Esophagus muscularis mucosa (tissue), 4 donors: Measurements from ENCODE around the gene GADD45GIP1.

ENCODE experiments used
- EP300 ChIP-seq: sonication (generic); formaldehyde crosslinking; IDR thresholded peaks from one replicate; pipeline ENCODE4 v1.6.1; 2017; ENCODE audit warnings: antibody characterized with exemption
- POLR2A ChIP-seq: fragments of 450-650 bp; IDR thresholded peaks from one replicate; pipeline ENCODE4 v1.6.1; 2017; ENCODE audit warnings: antibody characterized with exemption, moderate library complexity, mild to moderate bottlenecking, low read depth
- POLR2AphosphoS5 ChIP-seq, 2 donors: sonication (generic); formaldehyde crosslinking; IDR thresholded peaks; one replicate each; pipeline ENCODE4 v1.6.1; 2017; ENCODE audit warnings: antibody characterized with exemption in 2 of 2
- TF ChIP-seq, protein P1 (sequence below), 3 experiments: fragments of 200-600 bp in 2 of 3; fragments of 450-650 bp in 1 of 3; sonication (generic) in 2 of 3; IDR thresholded peaks; one replicate each; pipeline ENCODE4 v1.5.1; 2017 to 2019; ENCODE audit warnings: antibody characterized with exemption in 3 of 3, mild to moderate bottlenecking in 2 of 3, moderate library complexity in 1 of 3

- TF ChIP-seq POLR2AphosphoS5 (IDR thresholded peaks at IDR 0.05) (no peak), POLR2A (no peak), EP300 (no peak)
- TF ChIP-seq, protein P1, sequence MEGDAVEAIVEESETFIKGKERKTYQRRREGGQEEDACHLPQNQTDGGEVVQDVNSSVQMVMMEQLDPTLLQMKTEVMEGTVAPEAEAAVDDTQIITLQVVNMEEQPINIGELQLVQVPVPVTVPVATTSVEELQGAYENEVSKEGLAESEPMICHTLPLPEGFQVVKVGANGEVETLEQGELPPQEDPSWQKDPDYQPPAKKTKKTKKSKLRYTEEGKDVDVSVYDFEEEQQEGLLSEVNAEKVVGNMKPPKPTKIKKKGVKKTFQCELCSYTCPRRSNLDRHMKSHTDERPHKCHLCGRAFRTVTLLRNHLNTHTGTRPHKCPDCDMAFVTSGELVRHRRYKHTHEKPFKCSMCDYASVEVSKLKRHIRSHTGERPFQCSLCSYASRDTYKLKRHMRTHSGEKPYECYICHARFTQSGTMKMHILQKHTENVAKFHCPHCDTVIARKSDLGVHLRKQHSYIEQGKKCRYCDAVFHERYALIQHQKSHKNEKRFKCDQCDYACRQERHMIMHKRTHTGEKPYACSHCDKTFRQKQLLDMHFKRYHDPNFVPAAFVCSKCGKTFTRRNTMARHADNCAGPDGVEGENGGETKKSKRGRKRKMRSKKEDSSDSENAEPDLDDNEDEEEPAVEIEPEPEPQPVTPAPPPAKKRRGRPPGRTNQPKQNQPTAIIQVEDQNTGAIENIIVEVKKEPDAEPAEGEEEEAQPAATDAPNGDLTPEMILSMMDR (IDR thresholded peaks at IDR 0.05) = no peak
These were observed 36.5 kb upstream of the GADD45GIP1 start for GRCh38 chr19:12993562-12993961.
